ENCODE measurements around the gene CCDC180.
"Not testable (repeated sequence)": the region's sequence is repeated elsewhere in the genome, so short reads cannot be mapped to it uniquely, and the experiment has no call there.

Gene CCDC180

DNA sequence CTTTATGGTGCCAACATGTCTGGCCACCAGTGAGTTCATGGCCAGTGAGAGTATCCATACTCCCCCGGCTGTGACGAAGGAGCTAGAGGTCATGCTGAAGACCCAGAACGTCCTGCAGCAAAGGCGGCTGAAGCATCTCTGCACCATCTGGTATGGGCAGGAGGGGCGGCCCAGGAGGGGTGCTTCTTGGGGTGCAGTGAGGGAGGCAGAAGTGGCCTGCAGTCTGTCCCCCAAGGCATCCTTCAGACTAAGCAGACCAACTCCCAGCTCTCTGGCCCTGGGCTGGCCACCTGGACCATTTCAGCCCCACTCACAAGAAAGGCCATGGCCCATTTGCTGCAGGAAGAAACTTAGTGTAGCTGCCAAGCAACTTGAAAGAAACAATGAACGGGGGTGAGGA lies 11.0 kb downstream of the CCDC180 start:
- no peak for DNase-seq
- no peak for TF ChIP-seq GATA1 (IDR thresholded peaks at IDR 0.05; ENCODE audit: low read depth, low read length)
- TF ChIP-seq POLR2A (IDR thresholded peaks at IDR 0.05; ENCODE audit: low read length): no peak

DNA sequence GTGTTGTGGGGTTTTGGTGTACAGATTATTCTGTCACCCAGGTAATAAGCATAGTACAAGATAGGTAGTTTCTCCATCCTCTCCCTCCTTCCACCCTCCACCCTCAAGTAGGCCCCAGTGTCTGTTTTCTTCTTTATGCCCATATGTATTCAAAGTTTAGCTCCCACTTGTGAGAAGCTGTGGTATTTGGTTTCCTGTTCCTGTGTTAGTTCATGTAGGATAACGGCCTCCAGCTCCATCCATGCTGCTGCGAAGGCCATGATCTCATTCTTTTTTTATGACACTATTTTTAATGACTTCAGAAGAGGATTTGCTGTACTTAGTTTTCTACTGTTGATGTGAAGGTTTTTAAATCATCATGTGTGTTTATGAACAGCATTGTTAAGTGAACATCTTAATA lies 11.9 kb downstream of the CCDC180 start:
- no peak for DNase-seq
- TF ChIP-seq POLR2A (IDR thresholded peaks at IDR 0.05; ENCODE audit: low read length) (no peak), GATA1 (IDR thresholded peaks at IDR 0.05; ENCODE audit: low read depth, low read length) (no peak)

DNA sequence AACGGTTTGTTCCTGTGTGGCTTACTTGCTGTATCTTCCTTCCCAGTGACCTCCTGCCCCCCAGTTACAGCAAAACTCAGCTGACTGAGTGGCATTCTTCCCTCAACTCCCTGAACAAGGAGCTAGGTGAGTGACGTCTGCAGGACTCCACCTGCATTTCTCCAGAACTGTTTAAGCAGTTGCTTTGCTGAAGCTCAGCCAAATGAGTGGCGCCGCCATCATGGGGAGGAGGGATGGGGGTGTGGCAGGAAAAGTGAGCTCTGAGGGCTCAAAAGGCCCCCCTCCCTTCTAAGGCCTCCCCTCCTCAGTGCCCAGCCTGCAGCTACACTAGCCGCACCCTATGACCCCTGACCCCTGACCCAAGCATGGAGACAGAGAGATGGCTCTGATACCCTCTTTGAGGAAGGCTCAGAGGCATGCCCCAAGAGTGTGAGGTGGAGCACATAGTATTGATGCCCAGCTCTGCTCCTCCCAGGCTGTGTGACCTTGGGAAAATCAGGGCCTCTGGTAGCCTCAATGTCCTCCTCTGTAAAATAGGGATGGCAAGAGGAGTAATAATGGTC lies 12.7 kb downstream of the CCDC180 start:
- TF ChIP-seq POLR2A (IDR thresholded peaks at IDR 0.05; ENCODE audit: low read length) (no peak), GATA1 (IDR thresholded peaks at IDR 0.05; ENCODE audit: low read depth, low read length) (no peak)
- no peak for DNase-seq

DNA sequence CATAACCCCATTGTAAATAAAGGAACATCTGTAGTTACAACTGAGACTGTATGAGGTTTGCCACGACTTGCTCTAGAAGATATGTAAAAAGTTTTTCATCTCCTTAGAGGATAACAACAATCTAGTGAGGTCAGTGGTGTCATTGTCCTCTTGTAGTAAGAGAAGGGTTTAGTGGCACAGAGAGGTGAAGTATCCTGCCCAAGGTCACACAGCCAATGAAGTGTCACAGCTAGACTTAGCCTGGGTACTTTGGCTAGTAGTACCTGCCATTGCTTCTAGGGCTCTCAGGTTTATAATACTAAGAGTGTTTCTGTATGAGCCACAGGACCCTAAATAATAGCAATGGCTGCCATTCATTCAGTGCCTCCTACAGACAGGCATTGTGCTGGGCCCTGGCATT lies 13.8 kb downstream of the CCDC180 start:
- no peak for TF ChIP-seq POLR2A (IDR thresholded peaks at IDR 0.05; ENCODE audit: low read length)
- no peak for TF ChIP-seq GATA1 (IDR thresholded peaks at IDR 0.05; ENCODE audit: low read depth, low read length)
- no peak for DNase-seq

DNA sequence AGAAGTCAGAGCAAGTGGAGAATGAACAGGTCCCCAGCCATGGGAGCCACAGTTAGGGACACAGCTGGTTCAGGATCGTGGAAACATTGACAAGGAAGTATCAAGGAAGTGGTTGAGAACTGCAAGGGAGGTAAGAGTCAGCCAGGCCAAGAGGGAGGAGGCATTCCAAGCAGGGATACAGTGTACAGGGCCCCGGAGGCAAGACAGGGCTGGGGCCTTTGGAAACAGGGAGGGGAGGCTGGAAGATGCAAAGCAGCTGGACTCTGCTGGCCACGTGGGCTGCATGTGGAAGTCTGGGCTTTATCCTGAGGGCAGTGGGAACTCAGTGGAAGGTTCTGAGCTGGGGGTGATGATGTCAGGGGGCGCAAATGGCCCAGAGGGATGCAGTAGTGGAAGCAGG lies 14.2 kb downstream of the CCDC180 start:
- no peak for DNase-seq
- no peak for TF ChIP-seq POLR2A (IDR thresholded peaks at IDR 0.05; ENCODE audit: low read length)
- TF ChIP-seq GATA1 (IDR thresholded peaks at IDR 0.05; ENCODE audit: low read depth, low read length): no peak

DNA sequence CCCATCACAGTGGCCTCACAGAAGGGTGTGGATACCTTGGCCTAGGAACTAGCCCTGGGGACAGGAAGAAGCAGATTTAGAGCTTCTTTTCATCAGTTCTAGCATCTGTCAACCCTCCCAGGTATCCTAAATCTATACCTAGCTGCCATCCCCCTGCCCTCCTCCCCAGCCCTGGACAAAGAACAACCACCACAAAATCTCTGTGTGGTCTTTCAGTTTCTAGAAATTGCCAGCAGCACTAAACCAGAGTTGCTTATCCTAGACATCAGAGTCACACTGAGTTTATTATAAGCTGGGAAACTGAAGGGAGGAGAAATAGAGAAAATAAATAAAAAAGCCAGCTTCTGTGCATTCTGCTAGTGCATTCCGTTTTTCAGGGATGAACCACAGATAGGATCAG lies 14.6 kb downstream of the CCDC180 start:
- DNase-seq: no peak
- TF ChIP-seq POLR2A (IDR thresholded peaks at IDR 0.05; ENCODE audit: low read length) (no peak), GATA1 (IDR thresholded peaks at IDR 0.05; ENCODE audit: low read depth, low read length) (no peak)

DNA sequence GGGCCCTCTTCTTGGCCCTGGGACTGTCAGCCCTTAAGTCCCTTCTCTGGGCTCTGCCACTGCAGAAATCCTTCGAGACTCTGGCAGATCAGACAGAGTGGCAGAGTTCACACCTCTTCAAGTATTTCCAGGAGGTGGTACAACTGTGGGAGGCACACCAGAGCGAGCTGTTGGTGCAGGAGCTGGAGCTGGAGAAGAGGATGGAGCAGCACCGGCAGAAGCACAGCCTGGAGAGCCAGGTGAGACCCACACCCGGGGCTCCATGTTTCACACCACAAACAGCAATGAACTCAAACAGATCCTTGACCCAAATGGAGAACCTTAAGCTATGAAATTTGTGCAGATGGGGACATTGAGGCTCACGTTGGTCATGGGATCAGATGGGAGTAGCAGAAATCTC lies 17.5 kb downstream of the CCDC180 start:
- DNase-seq: no peak

DNA sequence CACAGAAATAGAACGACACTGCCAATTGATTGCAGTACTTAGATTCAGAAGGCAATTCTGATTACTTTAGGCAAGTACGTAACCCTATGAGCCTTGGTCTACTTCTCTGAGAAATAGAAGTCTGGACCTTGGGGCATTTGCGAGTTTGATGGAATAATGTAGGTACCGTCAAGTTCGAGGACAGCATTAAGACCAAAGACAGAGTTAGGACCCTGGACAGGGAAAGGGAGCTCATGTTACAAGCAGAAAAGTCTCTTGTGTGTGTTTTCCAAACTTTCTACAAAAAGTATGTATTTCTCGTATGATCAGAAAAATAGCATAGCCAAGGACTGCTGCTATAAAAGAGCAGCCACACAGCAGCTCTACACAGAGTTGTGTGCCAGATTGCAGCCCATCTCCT lies 20.1 kb downstream of the CCDC180 start:
- no peak for TF ChIP-seq GATA1 (IDR thresholded peaks at IDR 0.05; ENCODE audit: low read depth, low read length)
- TF ChIP-seq POLR2A (IDR thresholded peaks at IDR 0.05; ENCODE audit: low read length): no peak
- DNase-seq: no peak

More for the DNA sequence above, 17.5 kb downstream of the CCDC180 start:
- TF ChIP-seq GATA1 (IDR thresholded peaks at IDR 0.05; ENCODE audit: low read depth, low read length) (no peak), POLR2A (IDR thresholded peaks at IDR 0.05; ENCODE audit: low read length) (no peak)

DNA sequence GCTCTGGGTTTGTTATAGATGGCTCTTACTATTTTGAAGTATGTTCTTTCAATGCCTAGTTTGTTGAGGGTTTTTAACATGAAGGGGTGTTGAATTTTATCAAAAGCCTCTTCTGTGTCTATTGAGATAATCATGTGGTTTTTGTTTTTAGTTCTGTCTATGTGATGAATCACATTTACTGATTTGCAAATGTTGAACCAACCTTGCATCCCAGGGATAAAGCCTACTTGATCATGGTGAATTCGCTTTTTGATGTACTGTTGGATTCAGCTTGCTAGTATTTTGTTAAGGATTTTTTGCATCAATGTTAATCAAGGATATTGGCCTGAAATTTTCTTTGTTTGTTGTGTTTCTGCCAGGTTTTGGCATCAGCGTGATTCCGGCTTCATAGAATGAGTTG lies 25.5 kb downstream of the CCDC180 start:
- DNase-seq: no peak
- no peak for TF ChIP-seq POLR2A (IDR thresholded peaks at IDR 0.05; ENCODE audit: low read length)

DNA sequence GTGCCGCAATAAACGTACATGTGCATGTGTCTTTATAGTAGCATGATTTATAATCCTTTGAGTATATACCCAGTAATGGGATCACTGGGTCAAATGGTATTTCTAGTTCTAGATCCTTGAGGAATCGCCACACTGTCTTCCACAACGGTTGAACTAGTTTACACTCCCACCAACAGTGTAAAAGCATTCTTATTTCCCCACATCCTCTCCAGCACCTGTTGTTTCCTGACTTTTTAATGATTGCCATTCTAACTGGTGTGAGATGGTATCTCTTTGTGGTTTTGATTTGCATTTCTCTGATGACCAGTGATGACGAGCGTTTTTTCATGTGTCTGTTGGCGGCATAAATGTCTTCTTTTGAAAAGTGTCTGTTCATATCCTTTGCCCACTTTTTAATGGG lies 28.2 kb downstream of the CCDC180 start:
- DNase-seq: not testable (repeated sequence)

DNA sequence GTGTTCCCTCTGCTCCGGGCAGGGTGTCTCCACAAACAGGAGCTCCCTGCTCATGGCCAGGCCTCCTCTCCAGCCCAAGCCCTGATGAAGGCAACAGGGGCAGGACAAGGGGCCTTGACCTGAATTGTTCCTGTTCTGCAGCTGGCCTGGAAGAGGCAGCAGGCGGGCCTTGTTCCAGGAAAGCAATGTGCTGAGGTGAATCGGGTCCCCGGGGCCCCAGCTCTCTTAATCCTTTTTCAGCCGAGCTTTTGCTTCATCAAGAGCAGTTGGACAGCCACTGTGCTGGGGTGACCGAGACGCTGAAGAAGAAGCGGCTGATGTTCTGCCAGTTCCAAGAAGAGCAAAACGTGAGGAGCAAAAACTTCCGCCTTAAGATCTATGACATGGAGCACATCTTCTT lies 41.4 kb downstream of the CCDC180 start:
- TF ChIP-seq POLR2A (IDR thresholded peaks at IDR 0.05; ENCODE audit: low read length) (no peak), GATA1 (IDR thresholded peaks at IDR 0.05; ENCODE audit: low read depth, low read length) (no peak)
- DNase-seq: no peak

DNA sequence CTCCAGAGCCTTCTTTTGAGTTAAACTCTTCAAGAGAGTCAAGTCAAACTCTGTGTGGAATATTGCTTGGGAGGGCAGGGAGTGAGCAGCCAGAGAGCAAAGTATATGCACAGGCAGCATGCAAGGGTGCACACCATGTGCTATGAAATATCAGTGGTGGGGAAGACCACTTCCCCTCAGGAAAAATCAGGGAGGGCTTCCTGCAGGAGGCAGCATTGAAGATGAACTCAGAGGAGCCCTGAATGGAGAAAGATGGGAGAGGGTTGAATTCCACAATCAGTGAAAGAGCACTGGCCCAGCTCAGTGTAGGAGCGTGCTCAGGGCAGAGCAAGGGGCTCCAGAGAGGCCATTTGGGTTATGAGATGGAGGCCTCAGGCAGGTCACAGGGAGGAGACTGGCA lies 41.9 kb downstream of the CCDC180 start:
- no peak for DNase-seq
- TF ChIP-seq POLR2A (IDR thresholded peaks at IDR 0.05; ENCODE audit: low read length): no peak
- TF ChIP-seq GATA1 (IDR thresholded peaks at IDR 0.05; ENCODE audit: low read depth, low read length): no peak

DNA sequence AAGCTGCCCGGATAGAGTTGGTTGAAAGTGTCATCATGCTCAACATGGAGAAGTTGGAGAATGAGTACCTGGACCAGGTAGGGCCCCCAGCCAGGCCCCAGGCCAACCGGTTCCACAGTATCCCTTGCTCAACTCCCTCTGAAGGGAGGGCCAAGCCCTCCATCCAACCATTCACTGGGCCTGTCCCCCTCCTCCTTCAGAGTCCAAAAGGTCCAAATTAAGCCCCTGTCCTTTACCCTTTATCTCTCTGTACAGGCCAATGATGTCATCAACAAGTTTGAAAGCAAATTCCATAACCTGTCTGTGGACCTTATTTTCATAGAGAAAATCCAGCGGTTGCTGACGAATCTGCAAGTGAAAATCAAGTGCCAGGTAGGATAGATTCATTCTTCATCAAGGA lies 47.2 kb downstream of the CCDC180 start:
- DNase-seq: no peak
- TF ChIP-seq GATA1 (IDR thresholded peaks at IDR 0.05; ENCODE audit: low read depth, low read length): no peak

DNA sequence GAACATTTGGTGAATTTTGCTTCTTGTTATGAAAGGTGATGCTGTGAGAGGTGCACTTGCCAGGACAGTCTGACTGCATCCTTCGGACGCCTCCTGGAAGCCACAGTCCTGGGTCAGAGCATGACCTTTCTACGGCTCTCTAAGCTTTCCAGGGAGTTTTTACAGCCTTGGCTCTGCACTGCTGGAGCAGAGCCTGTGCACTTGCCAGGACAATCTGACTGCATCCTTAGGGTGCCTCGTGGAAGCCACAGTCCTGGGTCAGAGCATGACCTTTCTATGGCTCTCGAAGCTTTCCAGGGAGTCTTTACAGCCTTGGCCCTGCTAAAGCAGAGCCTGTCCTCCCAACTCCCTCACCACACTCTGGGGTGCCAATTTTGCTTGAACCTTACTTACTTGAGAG lies 49.6 kb downstream of the CCDC180 start:
- TF ChIP-seq GATA1 (IDR thresholded peaks at IDR 0.05; ENCODE audit: low read depth, low read length) (no peak), POLR2A (IDR thresholded peaks at IDR 0.05; ENCODE audit: low read length) (no peak)
- DNase-seq: no peak

All from erythroblast (primary cell).